ENCODE measurements around the gene LINC00305. TPM values are rescaled to one million over a fixed set of nuclear protein-coding genes. Genes with fewer than 3 reads are reported as not detected.

LINC00305 gene
- total and polyA plus RNA-seq, 2 of the 8 experiments (the other 6 are each of a cell fraction or from before 2014, with no cell fraction given), result not detected

- TF ChIP-seq CHD7 (IDR thresholded peaks at IDR 0.05; ENCODE audit: insufficient replicate concordance, low read length), result peak; percentile 63
- no peak for TF ChIP-seq RAD21 (IDR thresholded peaks at IDR 0.05 in 1 of 2, conservative IDR thresholded peaks at IDR 0.05 in 1 of 2; ENCODE audit: low read depth in 2 of 2, low read length in 2 of 2)
- no peak for TF ChIP-seq RFX5 (IDR thresholded peaks at IDR 0.05; ENCODE audit: borderline replicate concordance, low read depth, low read length)
- TF ChIP-seq CHD1 (IDR thresholded peaks at IDR 0.05; ENCODE audit: low read depth, low read length), result no peak
- TF ChIP-seq ASH2L (IDR thresholded peaks at IDR 0.05; ENCODE audit: low read length), result no peak
- no peak for TF ChIP-seq CBX8 (IDR thresholded peaks at IDR 0.05; ENCODE audit: borderline replicate concordance, low read depth, low read length)
- TF ChIP-seq CHD2 (IDR thresholded peaks at IDR 0.05; ENCODE audit: low read length), result no peak
- TF ChIP-seq TEAD4 (IDR thresholded peaks at IDR 0.05; ENCODE audit: low read depth, low read length), result no peak
- no peak for TF ChIP-seq TBP (IDR thresholded peaks at IDR 0.05; ENCODE audit: low read depth, low read length)
- no peak for TF ChIP-seq ZNF274 (IDR thresholded peaks at IDR 0.05; ENCODE audit: borderline replicate concordance, extremely low read depth, low read length)
- TF ChIP-seq SIN3A (conservative IDR thresholded peaks at IDR 0.05 in 1 of 2, IDR thresholded peaks at IDR 0.05 in 1 of 2; ENCODE audit: low read depth in 1 of 2, low read length in 2 of 2), result no peak
These were observed 93.9 kb downstream of the LINC00305 start (continued) for GRCh38 chr18:64055019-64055418.
